SK-N-MC (cell line): ENCODE results near the gene SAMD11.

Experiments
- EZH2 ChIP-seq: fragments of 200-600 bp; sonication (generic); IDR thresholded peaks from one replicate; pipeline ENCODE4 v1.6.1; 2017; ENCODE audit warnings: antibody characterized with exemption
- FOXP2 ChIP-seq: optimal IDR thresholded peaks from 2 replicates; pipeline ENCODE3; 2011; ENCODE audit warnings: mild to moderate bottlenecking, moderate library complexity; ENCODE audit not compliant: insufficient read depth; ENCODE audit errors: extremely low read length, control extremely low read depth
- POLR2AphosphoS5 ChIP-seq: IDR thresholded peaks from 2 replicates; pipeline ENCODE4 v1.6.1; 2012; ENCODE audit warnings: mild to moderate bottlenecking, low read depth, low read length, borderline replicate concordance

DNA sequence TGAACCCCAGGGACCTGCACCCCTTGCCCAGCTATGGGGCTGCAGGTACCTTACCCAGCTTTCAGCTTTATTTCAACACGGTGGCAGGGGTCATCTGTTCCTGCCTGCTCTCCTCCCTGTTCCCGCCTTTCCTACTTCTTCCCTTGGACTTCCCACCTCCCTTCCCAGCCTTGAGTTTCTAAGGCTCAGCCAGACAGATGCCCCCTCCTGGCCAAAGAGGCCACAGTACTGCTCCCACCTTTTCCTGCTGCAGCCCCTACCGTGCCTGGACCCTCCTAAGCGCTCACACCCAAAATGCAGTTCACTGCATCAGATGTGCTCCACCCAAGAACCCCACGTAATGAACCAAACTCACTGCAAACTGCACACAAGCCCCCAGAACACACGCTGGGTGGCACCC is 27.6 kb downstream of the SAMD11 start:
- TF ChIP-seq EZH2 (no peak), POLR2AphosphoS5 (no peak), FOXP2 (no peak)
